ENCODE measurements around the gene TPCN1.

The TPCN1 gene

DNA sequence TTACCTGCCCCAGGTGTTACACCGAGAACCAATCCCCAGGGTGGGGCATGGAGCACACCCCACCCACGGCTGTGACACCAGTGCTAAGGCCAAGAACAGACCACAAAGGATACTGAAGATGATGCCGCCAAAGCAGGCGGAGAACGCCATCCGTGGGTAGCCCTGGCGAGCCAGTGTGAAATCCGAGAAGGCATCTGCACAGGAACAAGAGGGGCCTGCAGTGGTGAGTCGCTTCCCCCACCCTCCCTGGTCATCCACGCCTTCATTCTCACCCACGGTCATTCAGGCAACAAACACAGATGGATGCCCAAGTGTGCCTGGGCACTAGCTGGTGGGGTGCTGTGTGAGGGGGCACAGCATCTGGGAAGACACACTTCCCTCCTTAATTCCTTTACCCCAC is 85.1 kb downstream of the TPCN1 start:
- in situ Hi-C loops (cut with HindIII; ENCODE audit: low pct_unique_long_range_greater_than_20kb, low sequenced_read_pairs), result no loop called here
- no peak for DNase-seq (ENCODE audit: low read depth in 1 of 2, low spot score in 1 of 2)
- TF ChIP-seq JUND (IDR thresholded peaks at IDR 0.05; ENCODE audit: low read depth), result no peak

GRCh38 chr12:113310489-113310888 is 89.2 kb downstream of the TPCN1 start:
- TF ChIP-seq JUND (IDR thresholded peaks at IDR 0.05; ENCODE audit: low read depth), result no peak
- in situ Hi-C loops (cut with HindIII; ENCODE audit: low pct_unique_long_range_greater_than_20kb, low sequenced_read_pairs), result no loop called here

DNA sequence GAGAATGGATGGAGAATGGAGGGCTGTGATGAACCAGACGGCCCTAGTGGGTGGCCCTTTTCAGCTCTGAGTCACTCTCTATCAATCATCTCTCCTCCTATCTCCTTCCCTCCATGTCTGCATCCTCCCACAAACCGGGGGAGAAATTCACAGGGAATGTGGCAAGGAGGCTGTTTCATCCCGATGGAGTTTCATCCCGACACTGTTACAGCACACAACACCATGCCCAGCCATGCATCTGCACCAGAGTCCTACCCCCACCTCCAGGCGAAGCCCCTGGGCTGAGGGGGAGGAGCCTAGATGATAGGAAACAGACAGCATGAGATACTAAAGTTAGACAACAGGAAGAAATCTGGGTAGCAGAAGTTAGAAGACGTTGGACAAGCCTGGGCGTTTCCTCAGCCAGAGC is 92.9 kb downstream of the TPCN1 start:
- in situ Hi-C loops (cut with HindIII; ENCODE audit: low pct_unique_long_range_greater_than_20kb, low sequenced_read_pairs), result no loop called here

More at GRCh38 chr12:113310489-113310888, 89.2 kb downstream of the TPCN1 start:
- DNase-seq (ENCODE audit: low read depth in 1 of 2, low spot score in 1 of 2), result peak in 1 of 2 experiments; percentile 74

GRCh38 chr12:113315358-113315757 is 94.1 kb downstream of the TPCN1 start:
- no peak for TF ChIP-seq JUND (IDR thresholded peaks at IDR 0.05; ENCODE audit: low read depth)
- in situ Hi-C loops (cut with HindIII; ENCODE audit: low pct_unique_long_range_greater_than_20kb, low sequenced_read_pairs), result no loop called here
- DNase-seq (ENCODE audit: low read depth in 1 of 2, low spot score in 1 of 2), result no peak

More for the DNA sequence above, 92.9 kb downstream of the TPCN1 start:
- DNase-seq (ENCODE audit: low read depth in 1 of 2, low spot score in 1 of 2), result no peak
- no peak for TF ChIP-seq JUND (IDR thresholded peaks at IDR 0.05; ENCODE audit: low read depth)

DNA sequence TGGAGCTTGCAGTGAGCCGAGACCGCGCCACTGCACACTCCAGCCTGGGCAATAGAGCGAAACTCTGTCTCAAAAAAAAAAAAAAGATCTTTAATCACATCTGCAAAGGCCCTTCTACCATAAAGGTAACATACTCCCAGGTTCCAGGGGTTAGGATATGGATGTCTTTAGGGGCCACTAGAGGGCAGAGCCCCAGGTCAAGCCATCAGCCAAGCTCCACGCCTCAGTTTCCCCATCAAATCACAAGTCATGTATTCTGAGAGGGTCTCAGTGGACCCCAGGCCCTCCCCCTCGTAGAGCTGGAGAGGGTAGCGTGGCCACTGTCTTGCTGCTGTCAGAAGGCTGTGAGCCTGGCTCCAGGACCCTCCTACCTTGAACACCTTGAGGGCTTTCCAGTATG is 94.9 kb downstream of the TPCN1 start:
- in situ Hi-C loops (cut with HindIII; ENCODE audit: low pct_unique_long_range_greater_than_20kb, low sequenced_read_pairs), result no loop called here
- DNase-seq (ENCODE audit: low read depth in 1 of 2, low spot score in 1 of 2), result no peak
- no peak for TF ChIP-seq JUND (IDR thresholded peaks at IDR 0.05; ENCODE audit: low read depth)

- TF ChIP-seq JUND (IDR thresholded peaks at IDR 0.05; ENCODE audit: low read depth), result no peak
- DNase-seq (ENCODE audit: low read depth in 1 of 2, low spot score in 1 of 2), result no peak
- in situ Hi-C loops (cut with HindIII; ENCODE audit: low pct_unique_long_range_greater_than_20kb, low sequenced_read_pairs), result no loop called here
Observed at GRCh38 chr12:113317122-113317521, 95.9 kb downstream of the TPCN1 start.

DNA sequence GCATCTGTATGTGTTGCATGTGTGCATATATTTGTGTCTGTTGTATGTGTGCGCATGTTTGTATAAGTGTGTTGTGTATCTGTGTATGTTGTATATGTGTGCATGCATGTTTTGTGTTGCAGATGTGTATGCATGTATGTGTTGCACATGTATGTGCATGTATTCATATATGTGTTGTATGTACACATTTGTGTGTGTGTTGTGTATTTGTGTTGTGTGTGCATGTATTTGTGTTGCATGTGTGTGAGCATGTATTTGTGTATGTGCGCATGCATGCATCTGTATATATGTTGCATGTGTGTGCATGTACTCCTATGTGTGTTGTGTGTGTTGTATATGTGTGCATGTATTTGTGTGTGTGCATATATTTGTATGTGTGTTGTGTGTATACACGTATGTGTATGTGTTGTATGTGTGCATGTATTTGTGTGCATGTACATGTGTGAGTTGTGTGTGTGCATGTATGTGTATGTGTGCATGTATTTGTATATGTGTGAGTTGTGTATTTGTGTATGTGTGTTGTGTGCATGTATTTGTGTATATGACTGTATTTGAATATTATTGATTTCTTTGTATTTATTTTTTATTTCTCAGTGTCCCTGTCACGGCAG is 96.9 kb downstream of the TPCN1 start:
- DNase-seq (ENCODE audit: low read depth in 1 of 2, low spot score in 1 of 2), result no peak
- in situ Hi-C loops (cut with HindIII; ENCODE audit: low pct_unique_long_range_greater_than_20kb, low sequenced_read_pairs), result no loop called here
- no peak for TF ChIP-seq JUND (IDR thresholded peaks at IDR 0.05; ENCODE audit: low read depth)

DNA sequence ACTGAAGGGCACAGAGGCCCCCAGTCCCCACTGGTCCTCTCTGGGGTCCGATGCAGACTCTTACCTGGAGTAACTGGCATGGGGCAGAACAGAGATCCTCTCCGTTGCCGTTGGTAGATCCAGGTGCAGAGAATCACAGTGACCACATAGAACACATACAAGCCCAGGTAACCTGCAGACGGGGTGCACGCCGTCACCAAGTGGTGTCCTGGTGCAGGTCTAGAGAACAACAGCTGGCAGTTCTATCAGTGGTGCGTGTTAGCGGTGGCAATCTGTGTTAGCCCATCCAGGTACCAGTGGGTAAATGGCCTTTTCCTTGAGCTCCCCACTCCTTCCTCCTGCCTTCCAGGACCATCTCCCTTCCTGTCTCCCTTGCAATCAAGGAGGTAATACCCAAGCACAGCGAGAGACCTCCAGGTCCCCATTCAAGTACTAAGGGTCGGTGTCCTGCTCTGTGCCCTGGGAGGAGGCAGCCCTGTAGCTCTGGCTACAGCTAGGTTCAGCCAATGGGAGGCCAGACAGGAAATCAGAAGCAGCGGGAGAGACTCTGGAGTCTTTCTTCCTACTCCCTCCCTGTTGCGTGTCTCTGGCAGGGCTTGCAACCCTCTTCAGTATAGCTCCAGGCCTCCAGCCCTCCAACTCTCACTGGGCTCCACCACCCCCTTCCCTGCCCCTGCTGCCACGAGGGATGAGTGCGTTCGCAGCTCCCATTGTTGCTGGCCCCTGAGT is 97.8 kb downstream of the TPCN1 start:
- in situ Hi-C loops (cut with HindIII; ENCODE audit: low pct_unique_long_range_greater_than_20kb, low sequenced_read_pairs), result no loop called here

GRCh38 chr12:113320401-113320800 is 99.1 kb downstream of the TPCN1 start:
- no peak for DNase-seq (ENCODE audit: low read depth in 1 of 2, low spot score in 1 of 2)
- in situ Hi-C loops (cut with HindIII; ENCODE audit: low pct_unique_long_range_greater_than_20kb, low sequenced_read_pairs), result no loop called here
- TF ChIP-seq JUND (IDR thresholded peaks at IDR 0.05; ENCODE audit: low read depth), result no peak

More for the DNA sequence above, 97.8 kb downstream of the TPCN1 start:
- no peak for TF ChIP-seq JUND (IDR thresholded peaks at IDR 0.05; ENCODE audit: low read depth)
- no peak for DNase-seq (ENCODE audit: low read depth in 1 of 2, low spot score in 1 of 2)

DNA sequence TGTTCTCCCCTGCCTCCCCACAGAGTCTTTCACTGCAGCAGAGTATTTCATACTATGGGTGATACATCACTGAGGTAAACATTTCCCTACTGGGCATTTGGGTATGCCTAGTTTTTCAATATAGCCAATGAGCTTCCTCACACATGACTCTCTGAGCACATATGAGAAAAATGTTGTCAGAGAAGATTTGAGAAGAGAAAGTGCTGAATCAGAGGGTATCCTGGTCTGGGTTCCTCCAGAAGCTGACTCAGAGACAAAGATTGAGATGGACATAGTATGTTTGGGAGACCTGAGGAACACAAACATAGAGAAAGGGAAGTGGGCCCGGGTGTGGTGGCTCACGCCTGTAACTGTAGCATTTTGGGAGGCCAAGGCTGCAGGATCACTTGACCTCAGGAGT is 101.1 kb downstream of the TPCN1 start:
- in situ Hi-C loops (cut with HindIII; ENCODE audit: low pct_unique_long_range_greater_than_20kb, low sequenced_read_pairs), result no loop called here
- no peak for TF ChIP-seq JUND (IDR thresholded peaks at IDR 0.05; ENCODE audit: low read depth)
- DNase-seq (ENCODE audit: low read depth in 1 of 2, low spot score in 1 of 2), result peak in 1 of 2 experiments; percentile 73

GRCh38 chr12:113325916-113326315 is 104.7 kb downstream of the TPCN1 start:
- no peak for DNase-seq (ENCODE audit: low read depth in 1 of 2, low spot score in 1 of 2)
- in situ Hi-C loops (cut with HindIII; ENCODE audit: low pct_unique_long_range_greater_than_20kb, low sequenced_read_pairs), result no loop called here
- TF ChIP-seq JUND (IDR thresholded peaks at IDR 0.05; ENCODE audit: low read depth), result no peak

GRCh38 chr12:113326775-113327395 is 105.6 kb downstream of the TPCN1 start:
- in situ Hi-C loops (cut with HindIII; ENCODE audit: low pct_unique_long_range_greater_than_20kb, low sequenced_read_pairs), result no loop called here
- DNase-seq (ENCODE audit: low read depth in 1 of 2, low spot score in 1 of 2), result no peak
- no peak for TF ChIP-seq JUND (IDR thresholded peaks at IDR 0.05; ENCODE audit: low read depth)

- in situ Hi-C loops (cut with HindIII; ENCODE audit: low pct_unique_long_range_greater_than_20kb, low sequenced_read_pairs), result no loop called here
- no peak for DNase-seq (ENCODE audit: low read depth in 1 of 2, low spot score in 1 of 2)
- no peak for TF ChIP-seq JUND (IDR thresholded peaks at IDR 0.05; ENCODE audit: low read depth)
Observed at GRCh38 chr12:113328368-113328889, 107.2 kb downstream of the TPCN1 start.

Data from T47D (cell line).